COLO829 (cell line): ENCODE measurements around the gene MAPK8.

Experiments
- DNase-seq: peaks from one replicate; pipeline ENCODE4 v3.0.0; 2012; ENCODE audit warnings: low spot score

MAPK8 gene

GRCh38 chr10:48384699-48384982 lies 78.2 kb downstream of the MAPK8 start:
- DNase-seq, result no peak

- no peak for DNase-seq
These were observed 82.8 kb downstream of the MAPK8 start for GRCh38 chr10:48389272-48389671.

GRCh38 chr10:48389846-48390557 lies 83.5 kb downstream of the MAPK8 start:
- DNase-seq, result no peak

GRCh38 chr10:48390558-48390871 lies 84.0 kb downstream of the MAPK8 start:
- no peak for DNase-seq

- peak; percentile 53 for DNase-seq
These were observed 84.7 kb downstream of the MAPK8 start for GRCh38 chr10:48390933-48391845.

- DNase-seq, result no peak
These were observed 85.5 kb downstream of the MAPK8 start for GRCh38 chr10:48391994-48392393.

GRCh38 chr10:48398261-48398660 lies 91.8 kb downstream of the MAPK8 start:
- no peak for DNase-seq

GRCh38 chr10:48399056-48399541 lies 92.6 kb downstream of the MAPK8 start:
- DNase-seq, result no peak

- no peak for DNase-seq
These were observed 93.1 kb downstream of the MAPK8 start for GRCh38 chr10:48399551-48399950.

GRCh38 chr10:48400129-48400849 lies 93.8 kb downstream of the MAPK8 start:
- DNase-seq, result no peak

GRCh38 chr10:48400850-48401220 lies 94.4 kb downstream of the MAPK8 start:
- DNase-seq, result no peak

- DNase-seq, result no peak
These were observed 98.2 kb downstream of the MAPK8 start for GRCh38 chr10:48404646-48405045.

GRCh38 chr10:48406204-48406603 lies 99.7 kb downstream of the MAPK8 start:
- DNase-seq, result no peak

- DNase-seq, result no peak
These were observed 100.2 kb downstream of the MAPK8 start for GRCh38 chr10:48406658-48407057.

GRCh38 chr10:48410503-48410902 lies 104.0 kb downstream of the MAPK8 start:
- no peak for DNase-seq

GRCh38 chr10:48411510-48411909 lies 105.0 kb downstream of the MAPK8 start:
- DNase-seq, result no peak

GRCh38 chr10:48412081-48412480 lies 105.6 kb downstream of the MAPK8 start:
- no peak for DNase-seq

- no peak for DNase-seq
These were observed 106.5 kb downstream of the MAPK8 start for GRCh38 chr10:48412933-48413332.

- DNase-seq, result no peak
These were observed 107.7 kb downstream of the MAPK8 start for GRCh38 chr10:48414160-48414559.

- DNase-seq, result no peak
These were observed 108.3 kb downstream of the MAPK8 start for GRCh38 chr10:48414778-48415177.

GRCh38 chr10:48416584-48417232 lies 110.2 kb downstream of the MAPK8 start:
- peak; percentile 2 for DNase-seq

- DNase-seq, result no peak
These were observed 110.9 kb downstream of the MAPK8 start for GRCh38 chr10:48417374-48417773.
